Heart right ventricle (tissue), 16 donors: ENCODE measurements around the gene MVB12A. TPM values are rescaled to one million over a fixed set of nuclear protein-coding genes. Genes with fewer than 3 reads are reported as not detected.

Experiments
- ATAC-seq, 8 donors: fragments of 200-7000 bp; cut with Tn5 transposase; one replicate each; pipeline ENCODE4 v1.9.1; 2020; ENCODE audit warnings: mild to moderate bottlenecking in 8 of 8, moderate library complexity in 8 of 8, moderate number of reproducible peaks in 1 of 8
- DNase-seq, 2 donors: peaks; one replicate each; pipeline ENCODE4 v3.0.0-alpha.2; 2020
- H3K27ac ChIP-seq, 10 donors: fragments of 200-600 bp; sonication (generic) in 2 of 10; one replicate each; pipeline versions ENCODE4 v1.5.0 to v1.8.0; 2020 to 2022; ENCODE audit warnings: mild to moderate bottlenecking in 3 of 10
- H3K27me3 ChIP-seq, 7 donors: fragments of 200-600 bp; one replicate each; pipeline ENCODE4 v1.8.0; 2021 to 2022; ENCODE audit warnings: mild to moderate bottlenecking in 2 of 7
- H3K36me3 ChIP-seq, 9 donors: fragments of 200-600 bp; sonication (generic) in 1 of 9; one replicate each; pipeline versions ENCODE4 v1.5.0 to v1.8.0; 2020 to 2022; ENCODE audit warnings: mild to moderate bottlenecking in 2 of 9
- H3K4me1 ChIP-seq, 9 donors: fragments of 200-600 bp; sonication (generic) in 1 of 9; one replicate each; pipeline versions ENCODE4 v1.5.0 to v1.8.0; 2020 to 2022; ENCODE audit warnings: mild to moderate bottlenecking in 4 of 9
- H3K4me3 ChIP-seq, 10 donors: fragments of 200-600 bp; sonication (generic) in 2 of 10; one replicate each; pipeline versions ENCODE4 v1.5.0 to v1.8.0; 2020 to 2022; ENCODE audit warnings: mild to moderate bottlenecking in 7 of 10, moderate library complexity in 2 of 10
- H3K9me3 ChIP-seq, 11 donors: fragments of 200-600 bp in 10 of 11; sonication (generic) in 2 of 11; one replicate each; pipeline versions ENCODE4 v1.5.0 to v1.8.0; 2013 to 2022; ENCODE audit warnings: mild to moderate bottlenecking in 2 of 11, control low read depth in 1 of 11, moderate library complexity in 1 of 11
- WGBS, 2 donors: extraction: QIAGEN DNeasy Blood & Tissue Kit; methylation state at CpG; one replicate each; pipeline ENCODE4 v1.1.7; 2013; ENCODE audit warnings: inconsistent platforms in 1 of 2; 5-methylcytosine and 5-hydroxymethylcytosine counted together
- intact Hi-C, 10 donors: fragments of 100-400 bp; cut with DNase I; formaldehyde crosslinking; loops; one replicate each; pipeline versions ENCODE4 v1.11.1 to v1.14.2; 2022
- polyA plus RNA-seq, 2 donors: library from polyadenylated mRNA; stranded (reverse); fragments of 200-250 nt; gene quantifications; one replicate each; pipeline ENCODE4 v1.2.3, GENCODE V29; 2013
- total RNA-seq, 10 donors: library from RNA; stranded (reverse); fragmentation: NEBNext Ultra II Directional in 3 of 10; extraction: Animal tissue kit (Norgen Biotek cat#: 25700) in 3 of 10; gene quantifications; one replicate each; pipeline versions ENCODE4 v1.2.1 to v1.2.4, GENCODE V29; 2021 to 2023
- TF ChIP-seq, protein P1 (sequence below), 9 donors: fragments of 200-600 bp; sonication (generic) in 2 of 9; IDR thresholded peaks; one replicate each; pipeline versions ENCODE4 v1.5.0 to v1.8.0; 2021 to 2022; ENCODE audit warnings: antibody characterized with exemption in 9 of 9, mild to moderate bottlenecking in 5 of 9, moderate library complexity in 1 of 9
- donor health status: Arrhythmogenic right ventricular cardiomyopathy.
- donor health status: ischemic (EF 13 %, LVEDD 7.1; RV severe dilation, severe dysfunction).
- donor health status: healthy with polysubstance abuse.
- donor health status: DM: no; HTN: yes; CAD: no.
- donor health status: DM: no; HTN: no; CAD: no.
- donor health status: ischemic (EF 25% LVEDD 6.9; RV normal size, moderate dysfunction).
- donor health status: ischemic (EF 25% LVEDD 5.7; RV mildly dilated, moderate dysfunction).
- donor health status: healthy.
- donor health status: DM: yes; HTN: yes; CAD: no.
- donor health status: Ischemic cardiomyopathy.
- donor health status: ischemic (EF 35%, LVEDD 5.7; RV mildly dilated, moderate dysfunction).
- donor health status: nonischemic (EF 11% LVEDD 7.7; RV severe dilation, severe dysfunction).
- donor health status: DM: yes; HTN: yes; CAD: no.
- donor health status: PGD.
- donor health status: ischemic (EF 29% LVEDD 5.4; RV normal size, mild dysfunction).
- donor health status: nonischemic (EF 23%, LVEDD 6.1; RV moderate dilation, normal function).

MVB12A gene
- total and polyA plus RNA-seq, 12 donors: 11.7 to 50.0 (median 17.5) TPM

DNA sequence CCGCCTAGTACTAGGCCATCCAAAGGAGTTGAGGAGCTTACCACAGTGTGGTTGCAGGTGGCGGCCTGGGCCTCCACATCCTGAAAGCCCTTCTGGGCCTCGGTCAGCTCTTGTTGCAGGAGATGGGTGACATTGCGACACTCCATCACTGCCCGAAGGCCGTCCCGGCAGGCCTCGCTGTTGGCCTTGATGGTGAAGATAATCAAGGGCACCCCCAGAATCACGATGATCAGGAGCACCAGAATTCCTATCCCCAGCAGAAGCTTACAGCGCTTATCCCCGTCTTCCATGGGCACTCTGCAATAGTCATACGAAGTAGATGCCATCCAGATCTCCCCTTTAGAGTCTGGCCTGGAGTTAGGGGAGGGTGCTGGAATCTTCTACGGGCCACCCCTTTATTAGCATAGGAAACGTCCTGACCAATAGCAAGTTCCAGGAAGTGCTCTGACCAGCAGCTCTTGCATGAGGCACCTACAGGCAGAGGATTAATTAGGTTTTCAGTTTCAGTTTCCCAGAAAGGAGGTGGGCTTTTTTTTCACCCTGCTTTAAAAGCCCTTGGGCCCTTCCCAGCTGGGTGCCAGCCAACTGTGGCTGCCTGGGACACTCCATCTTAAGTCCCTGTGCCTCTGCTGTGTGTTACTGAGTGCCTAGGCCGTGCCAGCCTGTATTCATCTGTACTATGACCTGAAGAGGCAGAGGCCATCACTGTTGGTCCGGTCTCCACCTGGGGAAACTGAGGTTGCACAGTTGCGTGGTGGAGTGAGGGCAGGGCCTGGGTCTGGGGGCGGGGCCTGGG is 14.4 kb upstream of the MVB12A start, which contains the start of gene BST2:
BST2 (minus strand) TSS at position 381 of the 796 bp plus-strand sequence; CDS start at position 326, 55 bp downstream.
- peaks cover 0 to 48% (median 28%) of the 10 kb centered on the region in 9 donors for H3K4me1 ChIP-seq
- H3K36me3 ChIP-seq: peaks cover 0 to 25% (median 0%) of the 10 kb centered on the region in 9 donors
- peak within 1 kb of the TSS; percentile 72 to 95 (median 84) for H3K27ac ChIP-seq
- peak within 1 kb of the TSS; percentile 41 to 84 (median 64) for H3K4me3 ChIP-seq
- 53 to 67% methylated on average over 18 of the region's 18 CpGs for WGBS, 2 donors
- intact Hi-C loops: no loop called here
- peaks cover 0 to 6% (median 0%) of the 10 kb centered on the region in 7 donors for H3K27me3 ChIP-seq
- no peaks in the 10 kb centered on the region for H3K9me3 ChIP-seq
- TF ChIP-seq, protein P1, sequence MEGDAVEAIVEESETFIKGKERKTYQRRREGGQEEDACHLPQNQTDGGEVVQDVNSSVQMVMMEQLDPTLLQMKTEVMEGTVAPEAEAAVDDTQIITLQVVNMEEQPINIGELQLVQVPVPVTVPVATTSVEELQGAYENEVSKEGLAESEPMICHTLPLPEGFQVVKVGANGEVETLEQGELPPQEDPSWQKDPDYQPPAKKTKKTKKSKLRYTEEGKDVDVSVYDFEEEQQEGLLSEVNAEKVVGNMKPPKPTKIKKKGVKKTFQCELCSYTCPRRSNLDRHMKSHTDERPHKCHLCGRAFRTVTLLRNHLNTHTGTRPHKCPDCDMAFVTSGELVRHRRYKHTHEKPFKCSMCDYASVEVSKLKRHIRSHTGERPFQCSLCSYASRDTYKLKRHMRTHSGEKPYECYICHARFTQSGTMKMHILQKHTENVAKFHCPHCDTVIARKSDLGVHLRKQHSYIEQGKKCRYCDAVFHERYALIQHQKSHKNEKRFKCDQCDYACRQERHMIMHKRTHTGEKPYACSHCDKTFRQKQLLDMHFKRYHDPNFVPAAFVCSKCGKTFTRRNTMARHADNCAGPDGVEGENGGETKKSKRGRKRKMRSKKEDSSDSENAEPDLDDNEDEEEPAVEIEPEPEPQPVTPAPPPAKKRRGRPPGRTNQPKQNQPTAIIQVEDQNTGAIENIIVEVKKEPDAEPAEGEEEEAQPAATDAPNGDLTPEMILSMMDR (IDR thresholded peaks at IDR 0.05): no peak
- peak; percentile 65 to 72 for DNase-seq
- ATAC-seq: peak; percentile 85 to 96 (median 94)

DNA sequence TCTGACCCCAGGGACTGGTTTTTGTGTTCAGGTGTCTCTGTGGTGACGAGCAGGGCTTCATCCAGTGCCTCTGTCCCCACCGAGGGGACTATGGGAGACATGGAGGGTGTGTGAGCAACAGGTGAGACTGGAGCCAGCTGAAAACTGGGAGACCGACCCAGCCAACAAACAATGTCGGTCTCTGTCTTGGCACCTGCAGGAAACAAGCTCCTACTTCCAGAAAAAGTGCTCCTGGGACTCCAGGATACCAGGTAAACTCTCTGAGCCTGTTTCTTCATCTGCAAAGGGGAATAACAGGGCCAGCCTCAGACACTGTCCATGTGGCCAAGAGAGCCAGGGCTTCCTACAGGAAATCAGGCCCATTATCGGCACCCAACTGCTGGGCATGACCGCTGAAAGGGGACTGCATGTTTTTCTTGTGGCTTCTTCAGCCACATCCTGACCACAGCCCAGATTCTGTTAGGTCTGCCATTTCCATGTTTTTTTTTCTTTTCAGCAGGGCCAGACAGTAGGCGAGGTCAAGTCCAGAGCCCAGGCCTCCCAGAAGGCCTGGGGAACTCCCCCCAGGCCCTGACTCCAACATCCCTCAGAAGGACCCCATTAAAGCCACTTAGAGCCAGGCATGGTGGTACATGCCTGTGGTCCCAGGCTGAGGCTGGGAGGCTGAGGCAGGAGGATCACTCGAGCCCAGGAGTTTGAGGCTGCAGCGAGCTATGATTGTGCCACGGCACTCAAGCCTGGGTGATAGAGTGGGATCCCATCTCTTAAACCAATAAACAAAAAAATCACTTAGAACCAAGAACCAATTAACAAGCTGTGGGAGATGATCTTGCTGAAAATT is 13.6 kb upstream of the MVB12A start:
- peak in 4 of 8 donors; percentile 7 to 34 (median 10) for ATAC-seq
- H3K4me1 ChIP-seq: peaks cover 0 to 48% (median 25%) of the 10 kb centered on the region in 9 donors
- TF ChIP-seq, protein P1 (IDR thresholded peaks at IDR 0.05): no peak
- H3K9me3 ChIP-seq: no peaks in the 10 kb centered on the region
- no peak for DNase-seq
- WGBS, 2 donors: 66 to 78% methylated on average over 10 of the region's 10 CpGs
- peaks cover 0 to 6% (median 0%) of the 10 kb centered on the region in 7 donors for H3K27me3 ChIP-seq
- intact Hi-C loops: no loop called here
- H3K27ac ChIP-seq: peak overlapping the region; percentile 72 to 95 (median 84)
- peaks cover 0 to 20% (median 0%) of the 10 kb centered on the region in 9 donors for H3K36me3 ChIP-seq
- H3K4me3 ChIP-seq: peak overlapping the region; percentile 10 to 84 (median 64)

DNA sequence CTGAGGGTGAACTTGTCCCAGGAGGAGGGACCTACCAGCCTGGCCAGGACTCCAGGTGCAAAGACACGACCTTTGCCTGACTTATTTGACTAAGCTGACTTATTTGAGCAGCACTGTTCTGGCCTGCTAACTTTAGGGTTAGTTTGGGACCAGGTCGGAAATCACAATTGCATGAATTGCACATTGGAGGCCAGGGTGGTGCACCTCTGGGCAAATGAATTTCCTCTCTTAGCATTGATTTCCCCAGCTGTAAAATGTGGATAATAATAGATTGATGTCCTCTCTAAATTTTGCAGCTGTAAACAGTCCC is 13.0 kb upstream of the MVB12A start:
- peaks cover 0 to 21% (median 0%) of the 10 kb centered on the region in 9 donors for H3K36me3 ChIP-seq
- peak overlapping the region; percentile 72 to 95 (median 84) for H3K27ac ChIP-seq
- ATAC-seq (no peak), DNase-seq (no peak)
- intact Hi-C loops: no loop called here
- TF ChIP-seq, protein P1 (IDR thresholded peaks at IDR 0.05): no peak
- WGBS, 2 donors: 43 to 55% methylated on average over 2 of the region's 2 CpGs
- H3K4me1 ChIP-seq: peaks cover 0 to 48% (median 22%) of the 10 kb centered on the region in 9 donors
- peak overlapping the region in 9 of 10 donors; percentile 41 to 84 (median 64) for H3K4me3 ChIP-seq
- H3K27me3 ChIP-seq: peaks cover 0 to 6% (median 0%) of the 10 kb centered on the region in 7 donors
- no peaks in the 10 kb centered on the region for H3K9me3 ChIP-seq

DNA sequence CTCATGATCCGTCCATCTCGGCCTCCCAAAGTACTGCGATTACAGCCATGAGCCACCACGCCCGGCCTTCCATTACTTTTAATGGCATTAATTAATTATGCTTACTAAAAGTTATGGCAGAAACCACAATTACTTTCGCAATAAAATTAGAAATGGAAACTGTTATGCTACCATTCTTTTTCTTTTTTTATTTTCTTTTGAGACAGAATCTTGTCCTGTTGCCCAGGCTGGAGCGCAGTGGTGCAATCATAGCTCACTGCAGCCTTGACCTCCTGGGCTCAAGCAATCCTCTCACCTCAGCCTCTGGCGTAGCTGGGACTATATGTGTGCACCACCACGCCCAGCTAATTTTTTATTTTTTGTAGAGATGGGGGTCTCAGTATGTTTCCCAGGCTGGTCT is 9.9 kb upstream of the MVB12A start:
- TF ChIP-seq, protein P1 (IDR thresholded peaks at IDR 0.05): no peak
- DNase-seq (no peak), ATAC-seq (no peak)
- no peaks in the 10 kb centered on the region for H3K9me3 ChIP-seq
- intact Hi-C loops: no loop called here
- no peak overlapping the region for H3K4me3 ChIP-seq
- peaks cover 0 to 32% (median 0%) of the 10 kb centered on the region in 9 donors for H3K36me3 ChIP-seq
- no peaks in the 10 kb centered on the region for H3K27me3 ChIP-seq
- WGBS, 2 donors: 92 to 98% methylated on average over 9 of the region's 9 CpGs
- no peak overlapping the region for H3K27ac ChIP-seq
- H3K4me1 ChIP-seq: peaks cover 0 to 54% (median 22%) of the 10 kb centered on the region in 9 donors
